MM.1S (cell line): ENCODE data around the gene PILRB.
"Not testable (repeated sequence)": the region's sequence is repeated elsewhere in the genome, so short reads cannot be mapped to it uniquely, and the experiment has no call there.

ENCODE experiments used
- DNase-seq: peaks from one replicate; pipeline ENCODE4 v3.0.0-alpha.2; 2015
- H2AFZ ChIP-seq: fragments of 300-600 bp; sonication (generic); 2 replicates; pipeline ENCODE4 v1.6.0; 2016; ENCODE audit warnings: antibody characterized with exemption, low read length
- H3F3A ChIP-seq: fragments of 300-600 bp; sonication (generic); 2 replicates; pipeline ENCODE4 v1.6.1; 2016; ENCODE audit warnings: mild to moderate bottlenecking, antibody characterized with exemption, low read length, moderate library complexity, mixed read lengths; ENCODE audit not compliant: insufficient read depth
- H3K27ac ChIP-seq: fragments of 300-600 bp; sonication (generic); 2 replicates; pipeline ENCODE4 v1.5.1; 2016; ENCODE audit warnings: mild to moderate bottlenecking, low read length
- H3K27me3 ChIP-seq: fragments of 300-600 bp; sonication (generic); replicated peaks from 2 replicates; pipeline ENCODE4 v1.6.0; 2016; ENCODE audit warnings: low read length; ENCODE audit not compliant: insufficient read depth
- H3K36me3 ChIP-seq: fragments of 300-600 bp; sonication (generic); replicated peaks from 2 replicates; pipeline ENCODE4 v1.6.1; 2016; ENCODE audit warnings: mild to moderate bottlenecking, low read length, mixed read lengths; ENCODE audit not compliant: insufficient read depth
- H3K4me1 ChIP-seq: fragments of 300-600 bp; sonication (generic); 2 replicates; pipeline ENCODE4 v1.6.1; 2016; ENCODE audit warnings: low read length, mixed read lengths
- H3K4me2 ChIP-seq: fragments of 300-600 bp; sonication (generic); 2 replicates; pipeline ENCODE4 v1.6.0; 2016; ENCODE audit warnings: low read depth, low read length
- H3K4me3 ChIP-seq: fragments of 300-600 bp; sonication (generic); 2 replicates; pipeline ENCODE4 v1.5.1; 2016; ENCODE audit warnings: low read length, mixed read lengths
- H3K79me2 ChIP-seq: fragments of 300-600 bp; sonication (generic); 2 replicates; pipeline ENCODE4 v1.6.1; 2016; ENCODE audit warnings: mixed run types, low read length, mixed read lengths
- H3K9ac ChIP-seq: fragments of 300-600 bp; sonication (generic); 2 replicates; pipeline ENCODE4 v1.6.1; 2016; ENCODE audit warnings: low read length, mixed read lengths
- H3K9me2 ChIP-seq: fragments of 300-600 bp; sonication (generic); replicated peaks from 2 replicates; pipeline ENCODE4 v1.6.1; 2016; ENCODE audit warnings: mild to moderate bottlenecking, low read length, mixed read lengths; ENCODE audit not compliant: insufficient read depth
- H3K9me3 ChIP-seq: fragments of 300-600 bp; sonication (generic); replicated peaks from 2 replicates; pipeline ENCODE4 v1.6.1; 2016; ENCODE audit warnings: mild to moderate bottlenecking, low read length, mixed read lengths; ENCODE audit not compliant: insufficient read depth
- H4K20me1 ChIP-seq: fragments of 300-600 bp; sonication (generic); 2 replicates; pipeline ENCODE4 v1.6.1; 2016; ENCODE audit warnings: mild to moderate bottlenecking, low read length, moderate library complexity, mixed read lengths; ENCODE audit not compliant: insufficient read depth
- CTCF ChIP-seq: fragments of 300-600 bp; sonication (generic); IDR thresholded peaks from 2 replicates; pipeline ENCODE4 v1.5.1; 2016; ENCODE audit warnings: antibody characterized with exemption, low read length, mixed read lengths
- EZH2 ChIP-seq: fragments of 300-600 bp; sonication (generic); optimal IDR thresholded peaks from 2 replicates; pipeline ENCODE3; 2017; ENCODE audit warnings: low read depth, mild to moderate bottlenecking, antibody characterized with exemption, low read length, mixed read lengths
- EZH2phosphoT487 ChIP-seq: fragments of 300-600 bp; sonication (generic); IDR thresholded peaks from 2 replicates; pipeline ENCODE4 v1.6.1; 2018; ENCODE audit warnings: antibody characterized with exemption, low read length

The PILRB gene

DNA sequence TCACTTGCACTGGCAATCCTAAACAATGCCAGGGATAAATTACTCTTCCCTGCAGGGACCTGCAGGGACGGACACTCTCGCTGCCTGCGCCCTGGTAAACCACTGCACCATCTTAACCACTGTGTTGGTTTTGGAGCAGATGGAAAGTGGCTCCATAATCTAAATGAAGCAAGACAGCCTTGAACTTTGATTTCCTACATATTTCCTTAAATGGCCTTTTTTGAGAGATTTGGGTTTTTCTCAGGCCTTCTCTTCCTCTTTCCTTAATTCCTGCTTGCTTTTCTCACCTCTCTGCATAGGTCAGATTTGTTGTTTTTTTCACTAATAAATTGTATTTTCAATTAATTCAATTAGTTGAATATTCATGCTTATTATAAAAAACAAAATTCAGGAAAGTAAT is 18.1 kb downstream of the PILRB start:
- no peak overlapping the region for H3K4me2 ChIP-seq
- H3K9me2 ChIP-seq = no peaks in the 10 kb centered on the region
- H3K9ac ChIP-seq = no peak overlapping the region

DNA sequence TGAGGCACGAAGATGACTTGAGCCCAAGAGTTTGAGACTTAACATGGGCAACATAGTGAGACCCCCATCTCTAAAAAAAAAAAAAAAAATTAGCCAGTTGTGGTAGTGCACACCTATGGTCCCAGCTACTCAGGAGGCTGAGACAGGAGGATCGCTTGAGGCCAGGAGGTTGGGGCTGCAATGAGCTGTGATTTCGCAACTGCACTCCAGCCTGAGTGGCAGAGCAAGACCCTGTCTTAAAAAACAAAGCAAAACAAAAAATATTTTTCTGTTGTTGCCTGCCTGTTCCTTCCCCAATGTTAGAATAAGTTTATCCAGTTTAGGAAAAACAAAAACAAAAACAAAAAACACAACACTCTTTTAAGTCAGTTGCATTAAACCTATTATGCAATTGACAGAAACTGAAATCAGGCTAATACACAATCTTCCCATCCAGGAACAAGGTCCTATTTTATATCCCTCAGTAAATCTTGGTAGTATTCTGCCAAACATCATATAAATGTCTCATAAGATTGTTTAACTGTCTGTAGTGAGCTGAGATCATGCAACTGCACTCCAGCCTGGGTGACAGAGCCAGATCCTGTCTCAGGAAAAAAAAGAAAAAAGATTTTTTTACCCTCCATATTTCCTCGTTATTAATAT is 20.3 kb downstream of the PILRB start:
- H4K20me1 ChIP-seq = no peaks in the 10 kb centered on the region
- TF ChIP-seq EZH2 (no peak), EZH2phosphoT487 (no peak), CTCF (no peak)
- H3K4me3 ChIP-seq = no peak overlapping the region
- no peak overlapping the region for H3K4me2 ChIP-seq
- no peaks in the 10 kb centered on the region for H3F3A ChIP-seq
- H3K27ac ChIP-seq = no peak overlapping the region
- H3K9ac ChIP-seq = no peak overlapping the region
- no peak overlapping the region for H2AFZ ChIP-seq
- H3K36me3 ChIP-seq = no peaks in the 10 kb centered on the region
- no peaks in the 10 kb centered on the region for H3K79me2 ChIP-seq
- H3K27me3 ChIP-seq = no peaks in the 10 kb centered on the region
- no peak for DNase-seq
- no peaks in the 10 kb centered on the region for H3K4me1 ChIP-seq
- no peaks in the 10 kb centered on the region for H3K9me2 ChIP-seq
- no peaks in the 10 kb centered on the region for H3K9me3 ChIP-seq

More for the DNA sequence above, 18.1 kb downstream of the PILRB start:
- no peak overlapping the region for H2AFZ ChIP-seq
- H3K27ac ChIP-seq = no peak overlapping the region
- no peak overlapping the region for H3K4me3 ChIP-seq
- peaks cover 1% of the 10 kb centered on the region; the same call in 1 of the 2 replicates for H3F3A ChIP-seq
- H3K27me3 ChIP-seq = no peaks in the 10 kb centered on the region
- no peak for DNase-seq
- no peaks in the 10 kb centered on the region for H3K36me3 ChIP-seq
- no peaks in the 10 kb centered on the region for H3K79me2 ChIP-seq
- no peaks in the 10 kb centered on the region for H3K4me1 ChIP-seq
- no peaks in the 10 kb centered on the region for H4K20me1 ChIP-seq
- no peaks in the 10 kb centered on the region for H3K9me3 ChIP-seq
- TF ChIP-seq CTCF (no peak), EZH2phosphoT487 (no peak), EZH2 (no peak)

DNA sequence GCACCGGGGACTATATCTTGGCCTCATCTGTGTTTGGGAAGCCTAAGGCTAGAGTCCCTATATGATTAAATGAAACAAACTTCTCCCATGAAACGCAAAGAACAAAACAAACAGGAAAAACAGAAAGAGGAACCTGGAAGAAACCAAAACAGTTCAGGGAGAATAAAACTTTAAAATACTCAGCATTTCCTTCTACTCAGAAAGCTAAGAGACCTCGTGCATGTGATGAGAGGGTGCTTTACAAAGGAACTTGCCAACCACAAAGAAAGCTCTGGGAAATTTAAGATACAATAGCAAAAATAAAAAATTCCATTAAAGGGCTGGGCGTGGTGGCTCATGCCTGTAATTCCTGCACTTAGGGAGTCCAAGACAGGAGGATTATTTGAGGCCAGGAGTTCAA is 22.3 kb downstream of the PILRB start:
- Histone ChIP-seq H4K20me1 (no peaks in the 10 kb centered on the region), H3K4me1 (no peaks in the 10 kb centered on the region), H3K79me2 (no peaks in the 10 kb centered on the region), H3K4me2 (no peak overlapping the region), H3K9me2 (no peaks in the 10 kb centered on the region), H2AFZ (no peak overlapping the region), H3F3A (no peaks in the 10 kb centered on the region), H3K27me3 (no peaks in the 10 kb centered on the region), H3K36me3 (no peaks in the 10 kb centered on the region), H3K4me3 (no peak overlapping the region), H3K9me3 (no peaks in the 10 kb centered on the region), H3K9ac (no peak overlapping the region), H3K27ac (no peak overlapping the region)
- DNase-seq = no peak
- TF ChIP-seq EZH2 (no peak), EZH2phosphoT487 (no peak), CTCF (no peak)

- not testable (repeated sequence) for DNase-seq
Measured at GRCh38 chr7:100381531-100382233, 23.8 kb downstream of the PILRB start.

GRCh38 chr7:100382234-100382853 is 24.4 kb downstream of the PILRB start:
- H2AFZ ChIP-seq, H3K9me2 ChIP-seq, DNase-seq, H3K4me3 ChIP-seq, H4K20me1 ChIP-seq, H3F3A ChIP-seq, H3K9me3 ChIP-seq, H3K4me1 ChIP-seq, H3K27me3 ChIP-seq, H3K4me2 ChIP-seq, H3K36me3 ChIP-seq, H3K27ac ChIP-seq, H3K9ac ChIP-seq, H3K79me2 ChIP-seq: not testable (repeated sequence)

More at GRCh38 chr7:100381531-100382233, 23.8 kb downstream of the PILRB start:
- H3K4me2 ChIP-seq, H3K4me3 ChIP-seq, H3K4me1 ChIP-seq, H2AFZ ChIP-seq, H3K27ac ChIP-seq, H4K20me1 ChIP-seq, H3K9me3 ChIP-seq, H3K9ac ChIP-seq, H3F3A ChIP-seq, H3K27me3 ChIP-seq, H3K9me2 ChIP-seq, H3K36me3 ChIP-seq, H3K79me2 ChIP-seq: not testable (repeated sequence)
